Sigmoid colon (tissue), 4 donors: Measurements from ENCODE around the gene ARHGEF7.

Source experiments
- CTCF ChIP-seq, 4 experiments: fragments of 450-650 bp in 3 of 4; fragments of 200-600 bp in 1 of 4; IDR thresholded peaks; one replicate each; pipeline ENCODE4 v1.5.1; 2016 to 2019; ENCODE audit warnings: antibody characterized with exemption in 4 of 4, mild to moderate bottlenecking in 3 of 4, moderate library complexity in 2 of 4
- EP300 ChIP-seq, 4 donors: sonication (generic); formaldehyde crosslinking; IDR thresholded peaks; one replicate each; pipeline ENCODE4 v1.6.1; 2017; ENCODE audit warnings: antibody characterized with exemption in 4 of 4
- POLR2AphosphoS5 ChIP-seq, 4 donors: sonication (generic); formaldehyde crosslinking; IDR thresholded peaks; one replicate each; pipeline ENCODE4 v1.6.1; 2017; ENCODE audit warnings: antibody characterized with exemption in 4 of 4

GRCh38 chr13:111278258-111278657 is 163.1 kb downstream of the ARHGEF7 start:
- TF ChIP-seq CTCF (IDR thresholded peaks at IDR 0.05) (no peak), EP300 (IDR thresholded peaks at IDR 0.05) (no peak), POLR2AphosphoS5 (IDR thresholded peaks at IDR 0.05) (no peak)
